HG03097 (cell line): ENCODE measurements around the gene GPRASP3.

ENCODE experiments used
- ATAC-seq: cut with Tn5 transposase; IDR thresholded peaks from one replicate; pipeline ENCODE4 v1.9.1; 2021; ENCODE audit not compliant: unreplicated experiment, low FRiP score

GPRASP3 gene

DNA sequence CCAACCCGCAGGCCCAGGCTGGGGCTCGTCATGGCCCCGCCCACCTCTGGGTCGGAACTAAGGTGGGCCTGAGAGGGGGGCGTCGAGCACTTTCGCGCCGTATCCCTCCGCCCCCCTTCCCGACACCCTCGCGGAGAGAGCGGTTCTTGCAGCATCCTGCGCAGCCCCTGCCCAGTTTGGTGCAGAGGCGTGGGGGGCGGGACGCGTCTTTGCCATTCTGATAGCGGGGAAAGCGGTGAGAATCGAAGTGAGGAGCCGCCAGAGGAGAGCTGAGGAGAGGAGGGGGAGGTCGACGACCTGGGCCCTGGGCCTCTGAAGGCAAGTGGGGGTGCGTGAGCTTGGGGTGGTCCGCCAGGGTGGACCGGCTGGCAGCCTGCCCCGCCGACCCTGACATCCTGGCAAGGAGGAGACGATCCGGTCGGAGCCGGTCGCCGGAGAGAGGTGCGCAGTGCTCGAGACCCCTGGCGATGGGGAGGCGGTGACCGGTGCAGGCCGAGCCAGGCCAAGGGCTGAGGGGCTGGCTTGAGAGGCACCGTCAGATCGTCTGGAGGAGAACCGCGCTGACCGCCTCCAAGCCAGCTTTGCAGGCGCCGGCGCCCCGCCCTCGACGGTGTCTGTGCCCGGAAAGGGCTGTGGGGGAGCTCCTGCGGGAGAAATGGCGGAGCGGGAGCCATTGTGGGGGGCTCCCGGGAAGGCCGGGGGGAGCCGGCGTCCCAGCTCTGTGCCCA is 25.5 kb downstream of the GPRASP3 start:
- ATAC-seq = no peak

DNA sequence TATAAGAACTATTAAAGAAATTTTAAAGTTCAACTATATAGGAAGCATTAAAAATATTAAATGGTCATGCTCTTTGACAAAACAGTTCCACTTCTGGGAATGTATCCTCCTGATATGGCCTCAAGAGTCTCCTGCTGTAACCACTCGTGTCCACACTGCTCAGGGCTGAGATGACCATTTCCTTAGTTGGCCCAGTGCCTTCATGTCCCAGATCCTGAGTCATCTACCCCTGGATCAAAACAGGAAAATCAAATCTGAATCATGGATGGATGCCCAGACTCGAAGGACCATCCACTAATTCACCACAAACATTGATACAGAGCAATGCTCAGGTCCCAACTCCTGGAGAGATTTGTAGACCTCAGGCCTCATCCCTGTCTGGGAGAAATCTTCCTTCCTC is 44.7 kb downstream of the GPRASP3 start:
- no peak for ATAC-seq

DNA sequence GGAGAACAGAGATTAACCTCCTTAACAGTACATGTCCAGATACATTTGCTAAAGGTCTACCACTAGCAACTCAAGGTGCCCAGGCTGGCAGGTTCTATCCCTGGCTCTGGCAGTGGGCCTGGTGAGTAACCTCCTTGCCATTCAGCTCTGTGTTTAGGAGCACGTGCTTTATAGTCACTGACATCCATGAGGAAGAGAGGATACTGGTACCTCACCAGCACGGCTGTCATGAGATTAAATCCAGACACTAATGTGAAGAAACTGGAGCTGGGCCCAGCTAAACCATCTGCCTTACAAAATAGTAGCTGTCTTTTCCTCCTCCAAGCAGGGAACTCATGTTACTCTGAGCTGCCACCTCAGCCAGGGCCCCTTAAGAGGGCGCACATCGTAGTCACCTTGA is 45.3 kb downstream of the GPRASP3 start:
- ATAC-seq = no peak

DNA sequence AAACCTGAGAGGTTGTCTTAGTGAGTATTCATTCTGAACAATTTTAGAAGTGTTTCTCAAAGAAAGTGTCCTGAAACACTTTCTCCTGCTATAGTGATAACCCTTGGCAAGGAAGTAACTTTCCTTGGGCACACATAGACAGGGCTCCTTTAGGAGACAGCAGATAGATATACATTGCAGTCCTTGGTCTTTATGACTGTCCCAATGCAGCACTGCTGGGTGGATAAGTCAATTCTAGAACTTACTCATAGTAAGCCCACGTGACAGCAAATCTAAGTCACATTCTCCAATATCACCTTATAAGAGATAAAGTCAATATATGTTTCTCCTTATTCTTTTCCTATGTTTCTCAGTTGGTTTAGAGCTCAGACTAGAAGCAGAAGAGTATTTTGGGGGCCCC is 46.7 kb downstream of the GPRASP3 start:
- no peak for ATAC-seq

DNA sequence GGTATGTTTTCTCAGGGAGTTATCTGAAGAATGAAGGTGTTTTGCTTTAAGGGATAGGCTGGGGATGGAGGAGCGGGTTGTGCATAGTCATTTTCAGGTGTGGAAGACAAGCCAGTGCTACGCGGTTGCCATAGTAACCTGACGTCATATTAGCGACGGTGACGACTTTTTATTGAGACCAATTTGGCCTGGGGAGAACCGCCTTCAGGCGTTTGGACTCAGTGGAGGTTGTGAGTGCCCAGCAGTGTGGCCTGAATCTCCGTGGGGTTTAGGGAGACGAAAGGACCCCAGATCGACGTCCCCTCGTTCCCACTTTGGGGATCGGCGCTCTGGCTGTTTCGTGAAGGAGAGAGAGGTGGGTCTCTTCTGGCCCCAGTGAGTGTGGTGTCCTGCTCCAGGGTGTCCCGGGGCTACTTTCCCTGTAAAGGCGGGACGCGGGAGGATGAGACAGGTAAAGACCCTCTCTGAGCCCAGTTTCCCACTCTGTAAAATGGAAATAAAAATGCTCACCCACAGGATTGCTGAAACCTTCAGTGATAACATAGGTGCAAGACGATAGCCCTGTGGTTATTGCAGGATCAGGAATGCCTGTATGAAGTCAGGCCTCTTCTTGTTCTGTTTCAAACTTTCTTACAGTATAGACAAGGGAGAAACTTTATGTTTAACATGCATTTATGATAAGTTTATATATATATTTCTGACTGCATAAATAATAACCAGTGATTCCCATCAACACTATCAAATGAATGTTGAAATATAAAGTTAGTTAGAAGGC is 48.6 kb downstream of the GPRASP3 start:
- ATAC-seq = peak; percentile 90
